ENCODE data around the gene ADGRF3.
"Not testable (repeated sequence)": the region's sequence is repeated elsewhere in the genome, so short reads cannot be mapped to it uniquely, and the experiment has no call there.

ADGRF3 gene

DNA sequence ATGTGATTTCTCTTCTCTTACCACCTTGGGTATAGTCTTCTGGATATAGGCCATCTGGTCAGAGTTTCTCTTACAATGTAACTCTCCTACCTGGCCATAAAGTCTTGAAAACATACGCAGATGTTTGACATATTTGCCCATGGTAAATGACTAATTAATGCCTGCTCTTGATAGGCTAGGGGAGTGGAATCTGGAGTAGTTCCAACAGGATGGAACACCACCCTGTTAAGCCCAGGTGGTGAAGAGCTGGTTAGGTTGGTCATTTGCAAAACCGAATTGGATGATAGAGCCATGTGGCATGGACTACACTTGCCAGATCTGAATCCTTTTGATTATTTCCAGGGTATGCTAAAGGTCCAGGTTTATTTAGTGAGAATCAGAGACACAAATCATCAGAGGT, 65.4 kb downstream of the ADGRF3 start:
- ATAC-seq (no peak), DNase-seq (no peak)
- no peaks in the 10 kb centered on the region for H3K27me3 Mint-ChIP-seq
- no peaks in the 10 kb centered on the region for H3K4me1 Mint-ChIP-seq
- H3K27ac Mint-ChIP-seq = no peak overlapping the region
- H3K4me3 Mint-ChIP-seq = no peak overlapping the region
- no peaks in the 10 kb centered on the region for H3K9me3 Mint-ChIP-seq

DNA sequence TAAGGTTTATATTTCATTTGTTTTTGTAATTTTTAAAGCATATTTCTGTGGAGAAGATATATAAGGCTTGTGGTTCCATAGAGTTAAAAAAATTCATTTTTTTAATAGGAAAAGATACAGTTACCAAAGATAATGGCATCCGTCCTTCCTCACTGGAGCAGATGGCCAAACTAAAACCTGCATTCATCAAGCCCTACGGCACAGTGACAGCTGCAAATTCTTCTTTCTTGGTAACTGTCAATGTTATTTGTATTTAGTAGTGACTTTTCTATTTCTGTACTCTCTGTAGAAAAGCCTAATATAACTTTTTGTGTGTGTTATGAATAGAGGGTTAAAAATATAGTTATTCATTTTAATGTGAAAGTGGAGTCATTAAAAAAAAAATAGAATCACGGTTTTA, 66.7 kb downstream of the ADGRF3 start:
- DNase-seq = no peak
- Mint-ChIP-seq H3K9me3 (no peaks in the 10 kb centered on the region), H3K27ac (no peak overlapping the region), H3K4me3 (no peak overlapping the region), H3K4me1 (no peaks in the 10 kb centered on the region), H3K27me3 (no peaks in the 10 kb centered on the region)
- ATAC-seq = no peak

DNA sequence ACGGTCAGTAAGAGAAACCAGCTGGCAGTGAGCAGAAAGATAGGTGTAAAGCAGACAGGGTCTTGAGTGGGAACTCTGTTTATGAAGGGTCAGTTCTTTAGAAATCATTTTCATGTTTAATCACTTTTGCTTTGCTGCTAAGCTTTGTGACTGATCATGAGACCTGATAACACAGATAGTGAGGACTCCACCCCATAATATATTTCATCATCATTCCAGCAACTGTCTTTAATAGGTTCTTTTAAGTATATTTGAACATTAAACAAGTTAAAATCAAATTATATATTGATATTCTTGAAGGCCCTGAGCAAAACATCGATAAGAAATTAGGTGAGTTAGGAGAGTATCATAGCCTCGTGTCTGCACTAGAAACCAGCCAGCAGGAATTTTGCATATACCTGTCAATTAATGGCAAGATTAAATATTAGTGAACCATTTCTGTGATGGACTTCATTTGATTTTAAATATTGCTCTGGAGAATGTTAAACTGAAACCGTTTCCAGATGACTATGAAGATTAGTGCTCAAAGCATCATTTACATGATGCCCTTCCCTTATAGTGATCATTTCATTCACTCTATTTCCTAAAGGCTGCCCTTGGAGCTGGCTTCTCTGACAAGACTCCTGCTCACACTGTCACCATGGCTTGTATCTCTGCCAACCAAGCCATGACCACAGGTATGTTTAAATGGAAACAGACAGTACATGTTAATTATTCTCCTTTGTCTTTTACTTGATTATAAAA, 69.9 kb downstream of the ADGRF3 start:
- DNase-seq (no peak), ATAC-seq (no peak)
- Mint-ChIP-seq H3K4me3 (no peak overlapping the region), H3K27ac (no peak overlapping the region), H3K4me1 (no peaks in the 10 kb centered on the region), H3K27me3 (no peaks in the 10 kb centered on the region), H3K9me3 (no peaks in the 10 kb centered on the region)

DNA sequence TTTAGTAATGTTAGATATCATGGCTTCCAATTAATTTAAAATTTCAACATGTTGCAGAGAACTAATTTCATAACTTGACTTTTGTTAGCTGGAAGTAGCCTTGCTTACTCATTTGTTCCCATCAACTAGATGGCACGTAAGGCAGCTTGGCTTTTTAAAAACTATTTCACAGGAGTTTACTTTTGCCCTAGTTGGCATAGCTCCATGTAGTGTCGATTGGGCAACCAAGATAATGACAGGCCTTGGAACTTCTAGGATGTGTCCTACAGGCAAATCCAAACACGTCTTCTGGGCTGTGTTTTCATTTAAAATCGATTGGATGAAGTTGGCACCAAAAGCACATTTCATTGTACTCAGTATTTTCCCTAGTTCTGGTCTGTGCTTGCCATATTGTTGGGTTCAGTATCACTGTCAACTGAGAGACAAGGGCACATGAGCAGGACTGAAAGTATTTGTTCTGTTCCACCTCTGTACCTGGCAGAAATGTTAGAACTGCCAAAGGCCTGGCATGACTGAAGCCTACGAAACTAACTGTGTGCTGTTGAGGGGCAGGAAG, 72.5 kb downstream of the ADGRF3 start:
- H3K27me3 Mint-ChIP-seq = no peaks in the 10 kb centered on the region
- DNase-seq (no peak), ATAC-seq (no peak)
- H3K4me3 Mint-ChIP-seq = no peak overlapping the region
- H3K27ac Mint-ChIP-seq = no peak overlapping the region
- H3K9me3 Mint-ChIP-seq = no peaks in the 10 kb centered on the region
- peaks cover 12% of the 10 kb centered on the region for H3K4me1 Mint-ChIP-seq

DNA sequence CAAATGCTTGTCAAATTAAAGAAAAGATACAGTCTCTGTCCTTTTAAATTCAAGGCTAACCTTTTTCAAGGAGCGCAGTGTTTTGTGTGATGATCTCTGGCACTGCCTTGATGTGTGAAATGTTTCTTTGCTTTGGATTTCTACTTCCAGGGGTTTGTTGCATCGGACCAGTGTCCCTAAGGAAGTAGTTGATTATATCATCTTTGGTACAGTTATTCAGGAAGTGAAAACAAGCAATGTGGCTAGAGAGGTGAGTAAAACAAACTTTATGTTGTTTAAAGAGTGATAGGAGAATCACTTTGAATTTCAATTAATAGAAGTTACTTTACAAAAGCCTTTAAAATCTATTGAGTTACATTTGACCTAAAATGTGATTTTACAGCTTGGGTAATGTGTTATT, 73.1 kb downstream of the ADGRF3 start:
- Mint-ChIP-seq H3K4me3 (no peak overlapping the region), H3K27me3 (no peaks in the 10 kb centered on the region), H3K27ac (peak overlapping the region; percentile 41 to 48), H3K4me1 (peaks cover 12% of the 10 kb centered on the region), H3K9me3 (no peaks in the 10 kb centered on the region)
- DNase-seq (no peak), ATAC-seq (no peak)

DNA sequence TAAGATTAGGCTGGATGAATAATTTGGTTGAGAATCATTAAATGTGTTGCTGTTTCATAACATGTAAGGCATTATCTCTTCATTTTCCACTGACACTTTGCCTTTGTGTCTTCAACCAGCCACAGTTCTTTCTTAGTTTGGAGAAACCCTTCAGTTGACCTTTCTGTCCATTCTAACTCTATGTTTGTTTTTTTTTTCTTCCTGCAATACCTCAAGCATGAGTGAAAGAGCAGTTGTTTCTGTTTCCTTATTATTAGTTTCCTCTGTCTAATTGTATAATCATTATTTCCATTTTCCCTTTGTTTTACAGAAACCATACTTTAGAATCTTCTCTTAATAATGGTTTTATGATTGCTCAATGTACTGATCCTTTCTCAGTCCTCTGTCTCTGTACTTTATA, 76.2 kb downstream of the ADGRF3 start:
- Mint-ChIP-seq H3K4me3 (peak overlapping the region in 1 of 2 donors; percentile 20), H3K27ac (peak overlapping the region in 1 of 2 donors; percentile 79), H3K9me3 (no peaks in the 10 kb centered on the region), H3K27me3 (no peaks in the 10 kb centered on the region), H3K4me1 (peaks cover 12% of the 10 kb centered on the region)
- DNase-seq (no peak), ATAC-seq (no peak)

DNA sequence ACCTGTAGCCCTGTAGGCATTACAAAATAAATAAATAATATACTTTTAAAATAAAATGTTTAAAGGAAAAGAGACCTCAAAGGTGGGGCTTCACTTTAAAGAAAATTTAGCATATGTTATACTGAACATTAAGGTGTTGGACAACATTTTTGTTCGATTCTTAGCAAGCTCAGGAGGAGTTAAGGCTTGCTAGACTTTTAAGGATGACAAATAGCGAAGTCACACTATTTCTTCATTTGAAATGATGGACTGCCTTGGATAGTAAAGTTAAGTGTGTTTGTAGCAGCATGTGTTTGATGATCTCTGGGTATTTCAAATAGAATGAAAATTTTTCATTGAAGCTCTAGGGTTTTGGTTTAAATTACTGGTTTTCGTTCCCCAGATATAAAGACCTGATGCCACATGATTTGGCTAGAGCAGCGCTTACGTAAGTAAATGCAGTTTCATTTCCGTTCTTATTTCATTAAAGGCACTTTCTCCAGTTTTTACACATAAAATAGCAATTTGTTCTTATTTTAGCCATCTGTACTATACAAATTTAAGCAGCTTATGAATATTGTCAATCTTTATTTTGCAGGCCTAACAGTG, 76.9 kb downstream of the ADGRF3 start:
- ATAC-seq (no peak), DNase-seq (no peak)
- Mint-ChIP-seq H3K27ac (peak overlapping the region in 1 of 2 donors; percentile 79), H3K4me3 (no peak overlapping the region), H3K4me1 (peaks cover 12% of the 10 kb centered on the region), H3K27me3 (no peaks in the 10 kb centered on the region), H3K9me3 (no peaks in the 10 kb centered on the region)

DNA sequence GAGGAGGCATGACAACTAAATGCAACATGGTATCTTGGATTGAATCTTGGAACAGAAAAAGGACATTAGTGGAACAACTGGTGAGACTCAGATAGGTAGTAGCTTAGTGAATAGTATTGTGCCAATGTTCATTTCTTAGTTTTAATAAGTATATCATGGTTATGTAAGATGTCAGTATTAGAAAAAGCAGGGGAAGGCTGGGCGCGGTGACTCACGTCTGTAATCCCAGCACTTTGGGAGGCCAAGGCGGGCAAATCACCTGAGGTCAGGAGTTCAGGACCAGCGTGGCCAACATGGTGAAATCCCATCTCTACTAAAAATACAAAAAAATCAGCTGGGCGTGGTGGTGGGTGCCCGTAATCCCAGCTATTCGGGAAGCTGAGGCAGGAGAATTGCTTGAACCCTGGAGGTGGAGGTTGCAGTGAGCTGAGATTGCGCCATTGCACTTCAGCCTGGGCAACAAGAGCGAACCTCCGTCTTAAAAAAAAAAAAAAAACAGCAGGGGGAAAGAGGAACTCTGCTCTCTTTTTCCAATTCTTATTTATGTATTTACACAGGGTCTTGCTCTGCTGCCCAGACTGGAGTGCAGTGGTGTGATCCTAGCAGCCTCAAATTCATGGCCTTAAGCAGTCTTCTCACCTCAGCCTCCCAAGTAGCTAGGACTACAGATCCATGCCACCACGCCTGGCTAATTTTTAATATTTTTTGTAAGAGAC, 77.8 kb downstream of the ADGRF3 start:
- H3K4me3 Mint-ChIP-seq, H3K27me3 Mint-ChIP-seq: not testable (repeated sequence)
- H3K27ac Mint-ChIP-seq = peak overlapping the region in 1 of 2 donors; percentile 72

DNA sequence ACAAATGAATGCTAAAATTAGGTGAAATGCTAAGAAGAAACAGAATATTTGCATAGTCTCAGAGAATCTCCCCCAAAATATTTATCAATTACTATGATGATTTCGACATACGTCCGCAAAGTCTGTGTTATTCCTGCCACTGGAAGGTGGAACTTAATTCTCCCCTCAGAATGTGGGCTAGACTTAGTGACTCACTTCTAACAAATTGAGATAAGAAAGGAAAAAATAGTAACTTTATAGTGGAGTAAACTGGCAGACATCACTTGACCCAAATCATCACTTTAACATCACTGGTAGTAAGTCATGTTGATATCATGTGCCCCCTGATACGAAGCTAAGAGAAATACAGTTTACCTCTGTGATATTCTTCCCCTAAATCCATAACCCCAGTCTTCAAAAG, 78.4 kb downstream of the ADGRF3 start:
- H3K9me3 Mint-ChIP-seq = no peaks in the 10 kb centered on the region
- peak overlapping the region in 1 of 2 donors; percentile 84 for H3K27ac Mint-ChIP-seq
- DNase-seq = no peak
- no peak for ATAC-seq
- peaks cover 12% of the 10 kb centered on the region for H3K4me1 Mint-ChIP-seq
- no peak overlapping the region for H3K4me3 Mint-ChIP-seq
- no peaks in the 10 kb centered on the region for H3K27me3 Mint-ChIP-seq

More for the DNA sequence above, 77.8 kb downstream of the ADGRF3 start:
- not testable (repeated sequence) for H3K9me3 Mint-ChIP-seq, DNase-seq, ATAC-seq
- H3K4me1 Mint-ChIP-seq = peaks cover 12% of the 10 kb centered on the region

DNA sequence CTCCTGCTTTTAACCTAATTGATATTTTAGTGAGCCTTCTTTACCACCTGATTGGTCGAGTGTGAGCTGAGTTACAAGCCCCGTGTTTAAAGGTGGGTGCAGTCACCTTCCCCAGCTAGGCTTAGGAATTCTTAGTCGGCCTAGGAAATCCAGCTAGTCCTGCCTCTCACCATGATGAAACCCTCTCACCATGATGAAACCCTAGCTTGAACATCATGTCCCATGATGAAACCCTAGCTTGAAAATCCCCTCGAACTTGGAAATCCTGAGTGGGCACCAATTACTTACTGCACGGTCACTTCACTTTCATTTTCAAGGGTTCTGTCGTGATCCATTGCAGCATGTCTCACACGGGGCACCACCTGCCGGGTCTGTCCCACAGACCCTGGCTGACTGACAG, 87.8 kb downstream of the ADGRF3 start:
- not testable (repeated sequence) for ATAC-seq, H3K4me3 Mint-ChIP-seq, H3K9me3 Mint-ChIP-seq, H3K27me3 Mint-ChIP-seq, DNase-seq, H3K4me1 Mint-ChIP-seq, H3K27ac Mint-ChIP-seq
